HCT116 (cell line): ENCODE data around the gene ZCWPW1. TPM values are rescaled to one million over a fixed set of nuclear protein-coding genes. Genes with fewer than 3 reads are reported as not detected.

Source experiments
- ATAC-seq: fragments of 200-7000 bp; cut with Tn5 transposase; 2 replicates; pipeline ENCODE4 v1.9.1; 2020; ENCODE audit warnings: mild to moderate bottlenecking, moderate library complexity
- BruUV-seq: library from RNA; stranded (reverse); fragments of 400-500 nt; replicated peaks from 2 replicates; lab custom pipeline; 2021; lab: Mats Ljungman, UMichigan
- CTCF ChIA-PET: fragments of 300-600 bp; sonication (Branson Sonifier 250); formaldehyde crosslinking; loops from one replicate; lab custom pipeline; 2021; ENCODE audit warnings: antibody characterized with exemption; lab: Charles Lee
- POLR2A ChIA-PET: fragments of 300-600, 350-600 bp; sonication (Branson Sonifier 250); formaldehyde crosslinking; loops from one replicate; lab custom pipeline; 2021; ENCODE audit warnings: antibody characterized with exemption; lab: Charles Lee
- RAD21 ChIA-PET, 2 experiments: fragments of 300-600 bp; sonication (Branson Sonifier 250); formaldehyde crosslinking; loops; one replicate each; lab custom pipeline; 2023; ENCODE audit warnings: low total read pairs in 2 of 2; ENCODE audit not compliant: uncharacterized antibody in 2 of 2, unreplicated experiment in 2 of 2, low non-redundant PET in 1 of 2; lab: Charles Lee
- DNase-seq: peaks from one replicate; pipeline ENCODE4 v3.0.0-alpha.2; 2010; ENCODE audit warnings: low read depth, low spot score
- H2AFZ ChIP-seq: fragments of 200-600 bp; shearing (Covaris generic), sonication (generic); 2 replicates; pipeline ENCODE4 v1.6.1; 2017; ENCODE audit warnings: low read depth, mixed run types, mixed read lengths, antibody characterized with exemption, low read length; ENCODE audit not compliant: poor library complexity, severe bottlenecking
- H3K27ac ChIP-seq: 2 replicates; pipeline ENCODE4 v1.5.1; 2012; ENCODE audit warnings: low read depth, low read length
- H3K27me3 ChIP-seq: fragments of 200-600 bp; sonication (generic); 2 replicates; pipeline ENCODE4 v1.6.1; 2016; ENCODE audit warnings: mixed run types, low read length, mixed read lengths; ENCODE audit not compliant: insufficient read depth
- H3K36me3 ChIP-seq, 2 experiments: fragments of 200-500 bp in 1 of 2; fragments of 200-600 bp in 1 of 2; sonication (Bioruptor generic) in 1 of 2; sonication (generic) in 1 of 2; 2 replicates each; pipeline versions ENCODE4 v1.5.1 to v1.6.1; 2014 to 2016; ENCODE audit warnings: low read length in 2 of 2, inconsistent platforms in 1 of 2, mixed read lengths in 1 of 2, mixed run types in 1 of 2; ENCODE audit not compliant: insufficient read depth in 2 of 2, control insufficient read depth in 1 of 2
- H3K4me1 ChIP-seq, 2 experiments: fragments of 200-600 bp in 1 of 2; sonication (generic) in 1 of 2; 2 replicates each; pipeline versions ENCODE4 v1.5.1 to v1.6.1; 2012 to 2017; ENCODE audit warnings: low read length in 2 of 2, inconsistent platforms in 1 of 2, mild to moderate bottlenecking in 1 of 2, mixed read lengths in 1 of 2, mixed run types in 1 of 2, moderate library complexity in 1 of 2; ENCODE audit not compliant: insufficient read depth in 2 of 2, control insufficient read depth in 1 of 2
- H3K4me2 ChIP-seq: fragments of 200-600 bp; sonication (generic); 2 replicates; pipeline ENCODE4 v1.6.1; 2017; ENCODE audit warnings: mixed run types, low read length, mixed read lengths
- H3K4me3 ChIP-seq, 2 experiments: fragments of 200-600 bp in 1 of 2; sonication (generic) in 1 of 2; replicated peaks in 1 of 2; 2 replicates each; pipeline ENCODE4 v1.5.1; 2011 to 2016; ENCODE audit warnings: low read length in 2 of 2, control low read depth in 1 of 2, low read depth in 1 of 2, mild to moderate bottlenecking in 1 of 2, mixed read lengths in 1 of 2, mixed run types in 1 of 2
- H3K79me2 ChIP-seq: fragments of 200-600 bp; sonication (generic); 2 replicates; pipeline ENCODE4 v1.6.1; 2017; ENCODE audit warnings: mild to moderate bottlenecking, mixed run types, low read length, moderate library complexity, mixed read lengths; ENCODE audit not compliant: insufficient read depth
- H3K9ac ChIP-seq: fragments of 200-600 bp; sonication (generic); 2 replicates; pipeline ENCODE4 v1.6.1; 2016; ENCODE audit warnings: low read length, mixed read lengths
- H3K9me2 ChIP-seq: fragments of 200-600 bp; sonication (generic), shearing (Covaris generic); 2 replicates; pipeline ENCODE4 v1.6.1; 2017; ENCODE audit warnings: mixed run types, mild to moderate bottlenecking, moderate library complexity; ENCODE audit not compliant: insufficient read depth
- H3K9me3 ChIP-seq, 2 experiments: fragments of 200-500 bp in 1 of 2; fragments of 200-600 bp in 1 of 2; sonication (Bioruptor generic) in 1 of 2; sonication (generic) in 1 of 2; 2 replicates each; pipeline ENCODE4 v1.6.1; 2014 to 2017; ENCODE audit warnings: low read length in 2 of 2, mixed read lengths in 2 of 2, inconsistent platforms in 1 of 2, low read depth in 1 of 2, mild to moderate bottlenecking in 1 of 2, mixed run types in 1 of 2, moderate library complexity in 1 of 2; ENCODE audit not compliant: control insufficient read depth in 1 of 2, insufficient read depth in 1 of 2
- H4K20me1 ChIP-seq: fragments of 200-600 bp; sonication (generic), shearing (Covaris generic); 2 replicates; pipeline ENCODE4 v1.6.1; 2017; ENCODE audit warnings: mixed run types, mild to moderate bottlenecking, moderate library complexity; ENCODE audit not compliant: insufficient read depth
- CBX3 ChIP-seq: IDR thresholded peaks from 2 replicates; pipeline ENCODE4 v1.6.1; 2012; ENCODE audit warnings: low read depth
- CEBPB ChIP-seq: IDR thresholded peaks from 2 replicates; pipeline ENCODE4 v1.6.1; 2012; ENCODE audit warnings: low read depth
- EGR1 ChIP-seq: IDR thresholded peaks from 2 replicates; pipeline ENCODE4 v1.6.1; 2012; ENCODE audit warnings: low read depth
- ELF1 ChIP-seq: IDR thresholded peaks from 2 replicates; pipeline ENCODE4 v1.6.1; 2012; ENCODE audit warnings: low read depth, borderline replicate concordance
- EZH2phosphoT487 ChIP-seq: fragments of 200-600 bp; IDR thresholded peaks from 2 replicates; pipeline ENCODE4 v1.6.1; 2018; ENCODE audit warnings: antibody characterized with exemption, borderline replicate concordance
- FOSL1 ChIP-seq: IDR thresholded peaks from 2 replicates; pipeline ENCODE4 v1.6.1; 2012; ENCODE audit warnings: low read depth
- POLR2A ChIP-seq: IDR thresholded peaks from 2 replicates; pipeline ENCODE4 v1.7.0; 2011; ENCODE audit warnings: borderline replicate concordance; ENCODE audit not compliant: insufficient read depth, insufficient read length; ENCODE audit errors: extremely low read depth
- POLR2AphosphoS5 ChIP-seq: IDR thresholded peaks from 2 replicates; pipeline ENCODE4 v1.6.1; 2011; ENCODE audit warnings: mild to moderate bottlenecking, low read depth, low read length, moderate library complexity
- RAD21 ChIP-seq: IDR thresholded peaks from 2 replicates; pipeline ENCODE4 v1.6.1; 2012; ENCODE audit warnings: low read depth, mild to moderate bottlenecking
- SIN3A ChIP-seq: IDR thresholded peaks from 2 replicates; pipeline ENCODE4 v1.6.1; 2012; ENCODE audit warnings: low read depth
- SP1 ChIP-seq: IDR thresholded peaks from 2 replicates; pipeline ENCODE4 v1.6.1; 2012; ENCODE audit warnings: low read depth
- SRF ChIP-seq: IDR thresholded peaks from 2 replicates; pipeline ENCODE4 v1.6.1; 2012; ENCODE audit warnings: low read depth
- YY1 ChIP-seq: IDR thresholded peaks from 2 replicates; pipeline ENCODE4 v1.6.1; 2011; ENCODE audit warnings: low read length, low read depth, moderate library complexity, mild to moderate bottlenecking; ENCODE audit not compliant: insufficient replicate concordance; ENCODE audit errors: extremely low read depth
- ZNF274 ChIP-seq: fragments of 200-500 bp; sonication (Bioruptor generic); IDR thresholded peaks from 2 replicates; pipeline ENCODE4 v1.6.1; 2014; ENCODE audit warnings: mild to moderate bottlenecking, low read depth, low read length, inconsistent platforms
- intact Hi-C: fragments of 100-400 bp; cut with micrococcal nuclease; formaldehyde crosslinking; loops from 2 replicates; pipeline ENCODE4 v1.10.0; 2022
- total RNA-seq: library from RNA; stranded (reverse); gene quantifications from one replicate; pipeline ENCODE4 v1.2.1, GENCODE V29; 2021; ENCODE audit not compliant: unreplicated experiment
- TF ChIP-seq, protein P1 (sequence below): IDR thresholded peaks from 2 replicates; pipeline ENCODE4 v1.6.1; 2012
- TF ChIP-seq, protein P2 (sequence below): IDR thresholded peaks from 2 replicates; pipeline ENCODE4 v1.6.1; 2012; ENCODE audit warnings: low read depth
- TF ChIP-seq, protein P3 (sequence below), 3 experiments: fragments of 200-600 bp in 1 of 3; sonication (generic) in 1 of 3; IDR thresholded peaks in 2 of 3; conservative IDR thresholded peaks in 1 of 3; 2 replicates each; pipeline ENCODE4 v1.5.1; 2012 to 2017; ENCODE audit warnings: low read depth in 2 of 3, low read length in 2 of 3, antibody characterized with exemption in 1 of 3, borderline replicate concordance in 1 of 3, control low read depth in 1 of 3, mild to moderate bottlenecking in 1 of 3, mixed read lengths in 1 of 3, mixed run types in 1 of 3, moderate library complexity in 1 of 3; ENCODE audit not compliant: insufficient read depth in 1 of 3
- TF ChIP-seq, protein P4 (sequence below): IDR thresholded peaks from 2 replicates; pipeline ENCODE4 v1.6.1; 2012

ZCWPW1 gene
- total RNA-seq, 1 experiment from 2014 or later, result 1.5 TPM

DNA sequence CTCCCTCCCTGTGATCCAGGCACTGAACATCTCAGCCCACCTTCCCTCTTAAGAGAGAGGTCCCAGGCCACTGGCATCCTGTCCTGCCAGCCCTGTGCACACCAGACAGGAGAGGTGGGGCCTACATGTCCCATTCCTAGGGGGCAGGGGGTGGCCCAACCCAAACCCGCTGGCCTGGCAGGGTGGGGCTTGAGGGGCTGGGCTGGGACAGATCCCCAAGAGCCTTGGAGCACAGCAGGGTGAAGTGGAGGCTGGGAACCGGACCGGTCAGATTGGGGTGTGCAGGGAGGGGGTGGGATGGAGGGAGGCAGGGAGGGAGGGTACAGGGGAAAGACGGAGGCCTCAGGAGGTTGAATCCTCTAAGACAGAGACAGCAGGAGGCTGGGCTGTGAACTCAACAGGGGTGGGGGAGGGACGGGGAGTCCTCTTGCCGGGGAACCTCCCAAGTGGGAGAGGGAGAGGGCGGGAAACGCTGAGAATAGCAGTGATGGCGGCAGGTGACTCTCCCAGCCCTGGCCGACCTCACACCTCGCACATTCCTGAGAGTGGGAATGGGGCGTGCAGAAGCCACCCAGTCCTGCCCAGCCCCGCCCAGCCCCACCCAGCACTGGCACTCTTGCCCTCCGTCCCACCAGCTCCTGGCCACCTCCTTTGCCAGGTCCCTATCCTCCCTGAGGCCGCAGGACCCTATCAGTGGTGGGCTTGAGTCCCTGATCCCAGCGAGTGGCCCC is 43.8 kb upstream of the ZCWPW1 start:
- no peak overlapping the region for H2AFZ ChIP-seq
- H3K9ac ChIP-seq, result no peak overlapping the region
- peaks cover 0 to 4% of the 10 kb centered on the region in 2 experiments; a peak in 1 of 4 replicates for H3K36me3 ChIP-seq
- H3K27ac ChIP-seq, result no peak overlapping the region
- BruUV-seq, result no TSS peak
- intact Hi-C loops, result no loop called here
- POLR2A ChIA-PET, result no interaction called here
- no peak for ATAC-seq
- DNase-seq, result no peak
- TF ChIP-seq SIN3A (no peak), EZH2phosphoT487 (no peak), EGR1 (no peak), YY1 (no peak), SP1 (no peak), FOSL1 (no peak), SRF (no peak), ZNF274 (no peak), CBX3 (no peak), CEBPB (no peak), RAD21 (no peak), POLR2A (no peak), ELF1 (no peak), POLR2AphosphoS5 (no peak)
- TF ChIP-seq, protein P1, sequence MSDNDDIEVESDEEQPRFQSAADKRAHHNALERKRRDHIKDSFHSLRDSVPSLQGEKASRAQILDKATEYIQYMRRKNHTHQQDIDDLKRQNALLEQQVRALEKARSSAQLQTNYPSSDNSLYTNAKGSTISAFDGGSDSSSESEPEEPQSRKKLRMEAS, result no peak
- TF ChIP-seq, protein P2, sequence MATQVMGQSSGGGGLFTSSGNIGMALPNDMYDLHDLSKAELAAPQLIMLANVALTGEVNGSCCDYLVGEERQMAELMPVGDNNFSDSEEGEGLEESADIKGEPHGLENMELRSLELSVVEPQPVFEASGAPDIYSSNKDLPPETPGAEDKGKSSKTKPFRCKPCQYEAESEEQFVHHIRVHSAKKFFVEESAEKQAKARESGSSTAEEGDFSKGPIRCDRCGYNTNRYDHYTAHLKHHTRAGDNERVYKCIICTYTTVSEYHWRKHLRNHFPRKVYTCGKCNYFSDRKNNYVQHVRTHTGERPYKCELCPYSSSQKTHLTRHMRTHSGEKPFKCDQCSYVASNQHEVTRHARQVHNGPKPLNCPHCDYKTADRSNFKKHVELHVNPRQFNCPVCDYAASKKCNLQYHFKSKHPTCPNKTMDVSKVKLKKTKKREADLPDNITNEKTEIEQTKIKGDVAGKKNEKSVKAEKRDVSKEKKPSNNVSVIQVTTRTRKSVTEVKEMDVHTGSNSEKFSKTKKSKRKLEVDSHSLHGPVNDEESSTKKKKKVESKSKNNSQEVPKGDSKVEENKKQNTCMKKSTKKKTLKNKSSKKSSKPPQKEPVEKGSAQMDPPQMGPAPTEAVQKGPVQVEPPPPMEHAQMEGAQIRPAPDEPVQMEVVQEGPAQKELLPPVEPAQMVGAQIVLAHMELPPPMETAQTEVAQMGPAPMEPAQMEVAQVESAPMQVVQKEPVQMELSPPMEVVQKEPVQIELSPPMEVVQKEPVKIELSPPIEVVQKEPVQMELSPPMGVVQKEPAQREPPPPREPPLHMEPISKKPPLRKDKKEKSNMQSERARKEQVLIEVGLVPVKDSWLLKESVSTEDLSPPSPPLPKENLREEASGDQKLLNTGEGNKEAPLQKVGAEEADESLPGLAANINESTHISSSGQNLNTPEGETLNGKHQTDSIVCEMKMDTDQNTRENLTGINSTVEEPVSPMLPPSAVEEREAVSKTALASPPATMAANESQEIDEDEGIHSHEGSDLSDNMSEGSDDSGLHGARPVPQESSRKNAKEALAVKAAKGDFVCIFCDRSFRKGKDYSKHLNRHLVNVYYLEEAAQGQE, result no peak
- TF ChIP-seq, protein P3, sequence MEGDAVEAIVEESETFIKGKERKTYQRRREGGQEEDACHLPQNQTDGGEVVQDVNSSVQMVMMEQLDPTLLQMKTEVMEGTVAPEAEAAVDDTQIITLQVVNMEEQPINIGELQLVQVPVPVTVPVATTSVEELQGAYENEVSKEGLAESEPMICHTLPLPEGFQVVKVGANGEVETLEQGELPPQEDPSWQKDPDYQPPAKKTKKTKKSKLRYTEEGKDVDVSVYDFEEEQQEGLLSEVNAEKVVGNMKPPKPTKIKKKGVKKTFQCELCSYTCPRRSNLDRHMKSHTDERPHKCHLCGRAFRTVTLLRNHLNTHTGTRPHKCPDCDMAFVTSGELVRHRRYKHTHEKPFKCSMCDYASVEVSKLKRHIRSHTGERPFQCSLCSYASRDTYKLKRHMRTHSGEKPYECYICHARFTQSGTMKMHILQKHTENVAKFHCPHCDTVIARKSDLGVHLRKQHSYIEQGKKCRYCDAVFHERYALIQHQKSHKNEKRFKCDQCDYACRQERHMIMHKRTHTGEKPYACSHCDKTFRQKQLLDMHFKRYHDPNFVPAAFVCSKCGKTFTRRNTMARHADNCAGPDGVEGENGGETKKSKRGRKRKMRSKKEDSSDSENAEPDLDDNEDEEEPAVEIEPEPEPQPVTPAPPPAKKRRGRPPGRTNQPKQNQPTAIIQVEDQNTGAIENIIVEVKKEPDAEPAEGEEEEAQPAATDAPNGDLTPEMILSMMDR (IDR thresholded peaks at IDR 0.05 in 2 of 3, conservative IDR thresholded peaks at IDR 0.05 in 1 of 3; ENCODE audit: borderline replicate concordance in 1 of 3, insufficient read depth in 1 of 3, low read depth in 2 of 3, low read length in 2 of 3), result no peak
- TF ChIP-seq, protein P4, sequence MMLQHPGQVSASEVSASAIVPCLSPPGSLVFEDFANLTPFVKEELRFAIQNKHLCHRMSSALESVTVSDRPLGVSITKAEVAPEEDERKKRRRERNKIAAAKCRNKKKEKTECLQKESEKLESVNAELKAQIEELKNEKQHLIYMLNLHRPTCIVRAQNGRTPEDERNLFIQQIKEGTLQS, result no peak
- TF ChIP-seq, all 23 proteins: peak for 0
- Histone ChIP-seq H3K4me3 (no peak overlapping the region), H3K4me1 (peaks cover 23 to 31% of the 10 kb centered on the region in 2 experiments), H3K4me2 (peak overlapping the region; percentile 10; the same call in 1 of the 2 replicates), H3K9me3 (no peaks in the 10 kb centered on the region), H3K27me3 (no peaks in the 10 kb centered on the region), H3K9me2 (no peaks in the 10 kb centered on the region), H3K79me2 (no peaks in the 10 kb centered on the region), H4K20me1 (no peaks in the 10 kb centered on the region)
- CTCF ChIA-PET, result no interaction called here
- RAD21 ChIA-PET, result no interaction called here
